Activated effector memory CD4-positive, alpha-beta T cell treated with anti-CD3 and anti-CD28 coated beads, Interleukin-2, amount 50 U/mL, for 16 hours (primary cell): ENCODE data around the gene SH3PXD2A.
"Not testable (repeated sequence)": the region's sequence is repeated elsewhere in the genome, so short reads cannot be mapped to it uniquely, and the experiment has no call there.

Source experiments
- DNase-seq: peaks from one replicate; pipeline ENCODE4 v3.0.0-alpha.2; 2020

Gene SH3PXD2A

DNA sequence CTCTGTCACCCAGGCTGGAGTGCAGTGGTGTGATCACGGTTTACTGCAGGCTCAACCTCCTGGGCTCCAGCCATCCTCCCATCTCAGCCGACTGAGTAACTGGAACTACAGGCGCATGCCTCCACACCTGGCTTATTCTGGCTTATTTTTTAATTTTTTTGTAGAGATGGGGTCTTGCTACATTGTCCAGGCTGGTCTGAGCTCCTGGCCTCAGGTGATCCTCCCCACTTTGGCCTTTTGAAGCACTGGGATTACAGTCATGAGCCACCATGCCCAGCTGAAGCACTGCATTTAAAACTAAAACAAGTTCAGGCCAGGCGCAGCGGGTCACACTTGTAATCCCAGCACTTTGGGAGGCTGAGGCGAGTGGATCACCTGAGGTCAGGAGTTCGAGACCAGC, 8.0 kb downstream of the SH3PXD2A start:
- DNase-seq = no peak

DNA sequence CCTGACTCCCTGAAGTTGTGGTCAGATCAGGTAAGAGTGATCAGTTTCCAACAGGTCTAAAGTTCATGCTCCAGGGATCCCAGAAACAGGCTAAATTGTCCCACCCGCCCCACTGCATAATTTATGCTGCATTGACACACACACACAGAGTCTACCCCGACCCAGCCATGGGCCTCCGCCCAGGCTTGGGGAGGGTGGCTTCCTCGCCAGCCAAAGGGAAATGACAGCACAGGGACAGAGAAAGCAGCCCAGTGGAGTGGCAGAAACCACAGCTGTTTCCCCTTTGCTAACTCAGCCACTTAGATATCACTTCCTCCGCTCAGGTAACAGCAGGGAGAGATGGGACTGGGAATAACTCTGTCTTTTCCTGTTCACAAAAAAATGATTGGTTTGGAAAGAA, 9.4 kb downstream of the SH3PXD2A start:
- DNase-seq = peak; percentile 77

DNA sequence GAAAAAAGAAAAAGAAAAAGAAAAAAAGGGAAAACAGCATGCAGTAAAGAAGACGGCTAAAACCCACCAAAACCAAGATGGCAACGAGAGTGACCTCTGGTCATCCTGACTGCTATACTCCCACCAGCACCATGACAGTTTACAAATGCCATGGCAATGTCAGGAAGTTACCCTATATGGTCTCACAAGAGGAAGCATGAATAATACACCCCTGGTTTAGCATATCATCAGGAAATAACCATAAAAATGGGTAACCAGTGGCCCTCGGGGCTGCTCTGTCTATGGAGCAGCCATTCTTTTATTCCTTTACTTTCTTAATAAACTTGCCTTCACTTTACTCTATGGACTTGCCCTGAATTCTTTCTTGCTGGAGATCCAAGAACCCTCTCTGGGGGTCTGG, 10.0 kb downstream of the SH3PXD2A start:
- DNase-seq = not testable (repeated sequence)

GRCh38 chr10:103843854-103844570, 11.4 kb downstream of the SH3PXD2A start:
- no peak for DNase-seq

DNA sequence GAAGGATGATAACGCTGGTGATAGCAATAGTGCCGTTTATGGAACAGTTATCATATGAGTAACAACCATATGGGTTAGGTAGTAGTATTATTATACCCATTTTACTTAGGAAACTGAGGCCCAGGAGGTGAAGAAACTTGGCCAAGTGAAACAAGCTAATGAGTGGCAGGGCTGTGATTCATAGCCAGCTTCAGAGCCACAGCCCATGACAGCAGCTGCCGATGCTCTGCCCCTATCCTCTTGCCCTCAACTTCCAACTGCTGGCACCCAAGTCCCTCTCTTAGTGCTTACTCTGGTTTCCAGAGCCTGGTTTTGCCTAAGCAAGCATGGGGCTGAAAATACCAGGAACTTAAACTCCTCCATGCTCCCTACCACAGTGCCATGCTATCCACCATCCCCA, 12.3 kb downstream of the SH3PXD2A start:
- no peak for DNase-seq

DNA sequence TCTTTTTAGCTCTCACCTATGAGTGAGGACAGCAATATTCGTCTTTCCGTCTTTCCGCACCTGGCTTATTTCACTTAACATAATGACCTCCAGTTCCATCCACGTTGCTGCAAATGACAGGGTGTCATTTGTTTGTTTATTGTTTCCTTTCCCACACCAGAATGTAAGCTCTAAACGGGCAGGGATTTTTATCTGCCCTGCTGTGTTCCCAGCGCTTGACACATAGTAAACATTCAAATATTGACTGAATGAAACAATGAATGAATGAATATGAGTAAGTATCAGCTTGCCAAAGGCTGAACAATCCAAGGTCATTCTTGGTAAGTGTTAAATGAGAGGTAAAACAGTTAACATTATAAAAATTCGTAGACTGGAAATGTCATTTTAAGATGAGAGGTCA, 12.8 kb downstream of the SH3PXD2A start:
- no peak for DNase-seq

DNA sequence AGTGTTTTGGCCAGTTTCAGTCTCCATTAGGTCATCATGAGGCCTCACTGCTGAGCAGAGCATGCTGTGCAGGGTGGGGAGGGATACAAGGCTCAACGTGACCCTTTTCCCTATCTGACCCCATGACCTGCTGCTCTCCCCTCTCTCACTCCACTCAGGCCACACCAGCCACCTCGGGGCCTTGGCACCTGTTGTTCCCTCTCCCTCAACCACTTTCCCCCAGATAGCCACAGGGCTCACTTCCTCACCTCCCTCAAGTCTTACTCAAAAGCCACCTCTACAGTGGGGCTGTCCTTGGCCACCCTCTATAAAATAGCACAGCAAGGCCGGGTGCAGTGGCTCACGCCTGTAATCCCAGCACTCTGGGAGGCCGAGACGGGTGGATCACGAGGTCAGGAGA, 13.9 kb downstream of the SH3PXD2A start:
- no peak for DNase-seq

GRCh38 chr10:103840740-103841070, 14.7 kb downstream of the SH3PXD2A start:
- DNase-seq = no peak

- no peak for DNase-seq
These were observed 15.3 kb downstream of the SH3PXD2A start for GRCh38 chr10:103839872-103840739.

- DNase-seq = no peak
These were observed 15.9 kb downstream of the SH3PXD2A start for GRCh38 chr10:103839519-103839871.

DNA sequence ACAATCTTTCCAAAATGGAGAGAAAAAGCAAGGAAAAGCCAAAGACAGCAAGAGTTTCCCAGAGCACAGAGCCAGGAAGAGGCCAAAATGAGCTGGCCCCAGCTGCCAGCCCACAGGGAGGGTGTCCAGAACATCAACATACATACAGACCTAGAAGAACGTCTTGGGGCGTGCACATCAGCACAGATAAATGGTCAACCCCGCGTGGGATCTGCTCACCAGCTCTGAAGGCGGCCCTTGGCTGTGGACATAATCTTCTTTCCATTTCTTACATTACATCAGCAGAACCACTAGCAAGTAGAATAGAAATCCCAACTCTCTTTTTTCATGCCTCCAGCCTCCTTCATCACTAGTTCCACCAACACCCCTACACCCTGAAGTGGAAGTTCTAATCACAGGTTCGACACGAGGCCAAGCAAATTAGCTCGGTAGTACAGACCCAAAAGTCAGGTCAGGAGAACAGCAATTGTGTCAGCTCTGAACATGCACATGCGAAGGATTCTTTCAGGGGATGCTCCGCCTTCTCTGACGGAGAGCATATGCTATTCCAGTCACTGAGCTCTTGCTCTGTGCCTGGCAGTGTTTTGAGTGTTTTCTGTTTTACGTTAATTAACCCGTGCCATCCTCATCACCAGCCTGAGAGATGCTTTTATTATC, 16.4 kb downstream of the SH3PXD2A start:
- DNase-seq = no peak

- no peak for DNase-seq
These were observed 17.3 kb downstream of the SH3PXD2A start for GRCh38 chr10:103838070-103838395.

DNA sequence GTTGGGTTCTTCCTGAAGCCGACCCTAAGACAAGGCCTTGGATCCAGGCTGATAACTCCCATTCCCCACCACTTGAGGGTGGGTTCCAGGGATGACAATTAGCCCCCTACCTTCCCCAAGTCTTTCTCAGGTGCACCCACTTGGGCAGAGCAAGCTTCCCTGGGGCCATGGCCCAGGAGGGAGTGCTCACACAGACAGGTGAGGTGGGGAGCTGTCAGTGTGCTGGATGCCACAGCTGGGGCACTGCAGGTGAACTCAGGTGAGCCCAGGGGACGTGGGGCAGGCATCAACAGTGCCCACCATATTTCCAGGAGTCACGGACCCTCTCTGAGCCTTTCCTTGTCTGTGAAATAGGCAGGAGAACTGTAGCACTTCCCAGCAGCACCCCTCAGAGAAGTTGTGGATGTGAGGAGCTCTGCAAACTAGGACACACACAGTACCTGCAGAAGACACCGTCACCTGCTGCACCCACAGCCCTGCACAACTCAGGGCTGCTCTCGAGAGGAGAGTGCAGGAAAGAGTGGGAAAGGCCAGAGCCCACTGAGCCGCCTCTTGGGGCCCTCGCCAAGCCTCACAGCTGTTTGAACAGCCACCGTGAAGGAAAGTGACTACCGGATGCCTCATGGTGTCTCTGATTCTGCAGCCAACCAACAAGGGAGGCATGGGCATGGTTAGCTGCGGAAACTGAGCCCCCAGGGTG, 17.9 kb downstream of the SH3PXD2A start:
- DNase-seq = no peak

DNA sequence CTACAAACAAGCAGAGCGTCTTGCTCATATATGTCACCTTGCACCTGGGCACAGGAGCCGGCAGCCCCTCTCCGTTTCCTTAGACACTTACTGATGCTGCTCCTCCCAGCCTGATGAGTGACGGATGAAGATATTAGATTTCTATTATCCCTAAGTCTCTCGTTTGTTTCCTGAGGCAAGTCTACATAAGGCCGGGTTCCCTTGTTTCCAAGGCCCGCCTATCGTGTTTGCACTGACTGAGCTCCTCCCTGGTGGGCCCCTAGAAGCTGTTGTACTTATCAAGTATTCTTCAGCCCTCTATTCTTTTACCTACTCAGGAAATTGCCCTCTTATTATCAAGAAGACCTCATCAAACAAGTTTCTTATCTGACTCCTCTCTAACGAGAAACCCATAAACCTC, 18.5 kb downstream of the SH3PXD2A start:
- no peak for DNase-seq

DNA sequence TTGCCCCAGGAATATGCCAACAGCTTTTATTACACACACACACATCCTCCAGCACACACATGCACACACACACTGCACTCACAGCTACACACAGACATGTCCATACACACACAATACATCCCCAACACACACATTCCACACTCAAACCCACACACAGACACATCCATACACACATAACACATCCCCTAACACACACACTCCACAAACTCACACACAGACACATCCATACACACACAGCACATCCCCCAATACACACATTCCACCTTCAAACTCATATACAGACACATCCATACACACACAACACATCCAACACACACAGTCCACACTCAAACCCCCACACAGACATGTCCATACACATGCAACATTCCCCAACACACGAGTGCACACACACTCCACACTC, 19.1 kb downstream of the SH3PXD2A start:
- no peak for DNase-seq

- DNase-seq = no peak
These were observed 20.0 kb downstream of the SH3PXD2A start for GRCh38 chr10:103835096-103836050.

DNA sequence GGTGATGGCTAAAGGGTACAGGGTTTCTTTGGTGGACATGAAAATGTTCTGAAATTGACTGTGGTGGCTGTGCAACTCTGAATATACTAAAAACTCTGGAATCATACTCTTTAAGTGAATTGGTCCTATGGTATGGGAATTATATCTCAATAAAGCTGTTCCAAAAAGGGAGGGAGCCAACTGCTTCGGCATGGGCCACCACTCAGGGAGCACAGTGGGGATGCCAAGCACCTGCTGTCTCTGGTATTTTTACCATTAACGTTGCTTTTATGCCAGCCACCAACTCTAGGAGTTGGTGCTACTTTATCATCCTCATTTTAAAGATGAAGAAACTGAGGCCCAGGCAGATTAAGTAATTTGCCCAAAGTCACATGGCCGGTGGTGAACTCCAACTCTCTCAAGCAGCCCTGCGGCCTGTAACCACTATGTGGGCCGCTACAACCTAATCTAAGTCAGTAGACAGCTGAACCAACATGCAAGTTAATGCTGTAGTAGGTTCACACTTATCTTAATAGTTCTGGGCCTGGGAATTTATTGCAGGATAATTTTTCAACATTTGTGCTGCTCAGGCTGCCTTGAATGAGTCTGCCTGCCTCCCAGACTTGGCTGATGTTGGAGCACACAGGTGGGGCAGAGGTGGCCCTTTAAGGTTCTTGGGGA, 20.8 kb downstream of the SH3PXD2A start:
- DNase-seq = no peak

DNA sequence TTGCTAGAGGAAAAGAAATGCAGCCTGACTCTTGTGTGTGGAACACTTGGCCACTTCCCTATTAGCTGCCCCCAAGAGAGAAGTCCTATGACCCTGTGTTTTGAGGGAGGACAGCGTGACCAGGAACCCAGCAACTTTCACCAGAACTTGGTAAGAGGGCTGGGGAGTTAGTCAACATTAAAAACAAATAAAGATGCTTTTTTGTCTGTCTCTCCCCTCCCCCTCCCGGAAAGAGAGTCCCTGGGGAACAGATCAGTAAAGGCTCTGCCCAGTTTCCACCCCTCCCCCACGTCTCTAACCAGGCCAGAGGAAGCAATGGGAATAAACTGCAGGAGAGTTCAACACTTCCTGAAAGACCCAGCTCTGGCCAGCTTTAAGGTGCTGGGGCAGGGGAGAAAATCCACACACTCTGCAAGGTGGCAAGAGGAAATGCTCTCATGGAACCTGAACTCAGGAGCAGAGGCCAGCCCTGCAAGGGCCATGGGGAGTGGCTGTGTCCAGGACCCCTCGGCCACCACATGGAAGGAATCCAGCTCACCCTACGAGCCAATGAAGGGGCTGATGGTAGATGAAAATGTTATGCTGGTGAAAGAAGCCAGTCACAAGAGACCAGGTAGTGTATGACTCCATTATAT, 21.5 kb downstream of the SH3PXD2A start:
- no peak for DNase-seq

GRCh38 chr10:103832806-103833205, 22.6 kb downstream of the SH3PXD2A start:
- no peak for DNase-seq

DNA sequence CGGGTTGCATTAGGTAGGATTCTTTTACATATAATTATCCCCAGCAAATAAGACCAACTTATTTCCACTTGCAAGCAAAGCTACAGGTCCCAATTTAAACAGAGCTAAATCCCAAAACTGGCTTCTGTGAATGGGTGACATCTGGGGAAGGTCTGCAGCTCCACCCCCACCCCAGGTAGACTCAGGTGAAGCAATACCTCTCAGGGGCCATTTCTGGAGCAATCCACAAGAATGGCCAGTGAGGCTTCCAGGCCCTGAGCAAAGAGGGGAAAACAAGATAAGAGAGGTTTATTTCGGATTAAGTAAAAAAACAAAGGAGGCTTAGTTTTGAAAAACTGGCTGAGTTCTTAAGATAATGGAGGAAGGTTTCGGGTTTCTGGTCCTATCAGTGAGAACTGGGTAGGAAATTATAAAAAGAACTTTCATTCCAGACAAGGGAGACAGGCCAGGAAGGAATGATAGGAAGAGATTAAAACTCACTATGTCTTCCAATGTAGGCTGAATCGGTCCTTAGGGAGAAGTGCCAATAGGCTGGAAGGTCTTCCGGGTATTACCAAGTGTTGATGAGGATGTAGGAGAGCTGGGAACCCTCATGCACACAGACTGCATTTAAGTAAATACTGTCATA, 25.4 kb downstream of the SH3PXD2A start:
- DNase-seq = no peak

GRCh38 chr10:103829278-103829677, 26.1 kb downstream of the SH3PXD2A start:
- no peak for DNase-seq
